Measurements from ENCODE around the gene OR4M1. TPM values are rescaled to one million over a fixed set of nuclear protein-coding genes. Genes with fewer than 3 reads are reported as not detected.
"Not testable (repeated sequence)": the region's sequence is repeated elsewhere in the genome, so short reads cannot be mapped to it uniquely, and the experiment has no call there.

OR4M1 gene
- not detected for total RNA-seq

- not testable (repeated sequence) for DNase-seq
Observed at GRCh38 chr14:19773204-19773603, at the start of gene OR4M1. TSS of gene OR4M1 (plus strand) at chr14:19773504. CDS start at chr14:19780323, 6,819 bp downstream.

DNA sequence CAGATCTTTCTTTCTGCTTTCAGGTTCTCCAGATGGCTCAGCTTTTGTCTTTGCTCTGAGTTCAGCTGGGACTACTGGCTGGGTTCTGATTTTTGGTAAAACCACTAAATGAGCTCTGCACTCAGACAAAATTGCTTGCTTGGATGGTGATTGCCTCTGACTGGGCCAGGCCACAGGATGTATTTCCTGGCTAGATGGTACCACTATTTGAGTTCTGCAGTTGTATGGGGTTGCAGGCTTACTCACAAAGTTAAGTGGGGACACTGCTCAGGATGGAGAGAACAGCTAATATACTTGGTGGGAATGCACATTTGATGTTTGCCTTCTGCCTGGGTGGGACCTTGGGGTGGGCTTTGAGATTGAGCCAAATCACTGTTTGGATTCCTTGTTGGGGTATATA lies 43.9 kb upstream of the OR4M1 start:
- DNase-seq: no peak

- DNase-seq: no peak
Observed at GRCh38 chr14:19729763-19730162, 43.5 kb upstream of the OR4M1 start.

DNA sequence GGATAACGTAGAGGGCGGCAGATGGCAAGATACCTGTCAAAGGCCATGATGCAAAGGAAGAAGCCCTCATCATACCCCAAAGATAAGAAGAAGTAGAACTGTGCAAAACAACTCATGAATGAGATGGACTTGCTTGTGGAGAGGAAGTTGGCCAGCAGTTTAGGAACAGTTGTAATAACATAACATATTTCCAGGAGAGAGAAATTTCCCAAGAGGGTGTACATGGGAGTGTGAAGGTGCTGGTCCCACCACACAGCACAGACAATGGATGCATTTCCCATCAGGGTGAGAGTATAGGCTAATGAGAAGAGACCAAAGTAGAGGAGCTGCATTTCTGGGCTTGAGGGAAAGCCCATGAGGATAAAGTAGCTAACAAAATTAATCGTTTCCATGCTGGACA lies 39.4 kb upstream of the OR4M1 start:
- DNase-seq: not testable (repeated sequence)

DNA sequence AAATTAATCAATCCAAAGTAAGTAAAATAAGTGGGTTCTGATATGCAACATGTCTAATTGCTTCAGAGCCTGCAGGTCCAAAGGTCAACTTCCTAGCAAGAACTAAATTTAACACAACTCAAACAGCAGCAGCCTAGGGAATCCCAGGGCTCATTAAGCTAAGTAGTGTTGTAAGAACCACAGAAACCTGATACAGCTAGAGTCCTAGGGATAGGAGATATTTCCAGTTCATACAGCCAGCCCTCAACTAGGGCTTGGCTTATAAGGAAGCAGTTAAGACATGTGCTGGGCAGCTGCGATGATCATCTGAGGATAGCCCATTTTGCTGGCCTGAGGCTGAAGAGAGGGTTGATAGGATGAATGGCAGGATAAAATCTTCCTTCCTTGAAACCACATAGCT lies 30.0 kb upstream of the OR4M1 start, which contains the start of gene OR4Q3:
TSS of gene OR4Q3 (plus strand) at position 316 of the 400 bp plus-strand sequence.
- DNase-seq: no peak

DNA sequence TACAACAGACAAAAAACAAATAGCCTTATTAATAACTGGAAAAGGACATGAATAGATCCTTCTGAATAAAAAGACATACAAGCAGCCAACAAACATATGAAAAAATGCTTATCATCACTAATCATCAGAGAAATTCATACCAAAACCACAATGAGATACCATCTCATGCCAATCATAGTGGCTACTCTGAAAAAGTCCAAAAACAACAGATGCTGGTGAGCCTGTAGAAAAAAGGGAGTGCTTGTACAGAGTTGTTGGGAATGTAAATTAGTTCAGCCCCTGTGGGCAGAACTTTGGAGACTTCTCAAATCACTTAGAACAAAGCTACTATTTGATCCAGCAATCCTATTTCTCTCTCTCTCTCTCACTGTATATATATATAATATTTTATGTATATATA lies 21.0 kb upstream of the OR4M1 start:
- not testable (repeated sequence) for DNase-seq

GRCh38 chr14:19754172-19754571 lies 19.1 kb upstream of the OR4M1 start:
- DNase-seq: no peak

GRCh38 chr14:19771491-19771890 lies 1.8 kb upstream of the OR4M1 start:
- not testable (repeated sequence) for DNase-seq

DNA sequence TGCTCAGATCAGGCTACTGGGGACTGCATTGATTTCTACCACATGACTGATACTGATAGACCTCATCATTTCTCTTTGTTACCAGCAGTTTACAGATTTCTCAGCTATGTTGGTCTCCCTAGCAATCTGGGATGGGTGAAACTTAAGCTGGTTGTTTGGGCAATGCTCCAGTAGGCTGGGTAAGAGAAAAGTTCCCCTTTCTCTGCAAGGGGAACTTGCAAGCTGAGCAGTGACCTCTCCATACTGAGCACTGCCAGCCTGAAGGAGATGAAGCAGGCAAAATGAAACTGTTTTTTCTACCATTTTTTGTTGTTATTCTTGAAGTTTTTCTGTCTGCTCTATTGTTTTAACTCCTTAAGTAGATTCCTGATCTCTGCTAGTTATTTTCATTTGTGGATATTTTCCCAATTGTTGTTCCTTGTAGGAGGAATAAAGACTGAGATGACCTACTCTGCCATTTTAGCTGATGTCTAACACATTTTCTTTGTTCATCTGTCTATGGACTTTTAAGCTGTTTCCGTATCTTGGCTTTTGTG lies 1.3 kb upstream of the OR4M1 start:
- no peak for DNase-seq

- not testable (repeated sequence) for DNase-seq
Observed at GRCh38 chr14:19772454-19772853, 850 bp upstream of the OR4M1 start.

DNA sequence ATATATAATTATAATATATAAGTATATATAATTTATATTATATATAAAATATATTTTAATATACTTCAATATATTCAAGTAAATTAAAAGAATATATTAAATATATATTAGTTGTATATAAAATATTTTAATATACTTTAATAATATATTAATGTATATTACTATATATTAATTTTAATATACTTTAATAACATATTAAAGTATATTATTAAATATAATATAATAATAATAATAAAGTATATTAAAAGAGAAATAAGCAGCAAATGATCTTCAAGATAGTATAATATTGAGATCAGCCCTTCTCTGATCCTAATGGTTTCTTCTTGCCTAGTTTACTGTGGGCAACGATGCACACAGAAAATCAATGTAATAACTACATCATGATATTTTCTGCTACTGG lies 2.3 kb downstream of the OR4M1 start:
- DNase-seq: no peak

GRCh38 chr14:19785848-19786247 lies 12.5 kb downstream of the OR4M1 start:
- not testable (repeated sequence) for DNase-seq

- not testable (repeated sequence) for DNase-seq
Observed at GRCh38 chr14:19787318-19787717, 14.0 kb downstream of the OR4M1 start.

GRCh38 chr14:19788150-19788549 lies 14.8 kb downstream of the OR4M1 start:
- DNase-seq: not testable (repeated sequence)

DNA sequence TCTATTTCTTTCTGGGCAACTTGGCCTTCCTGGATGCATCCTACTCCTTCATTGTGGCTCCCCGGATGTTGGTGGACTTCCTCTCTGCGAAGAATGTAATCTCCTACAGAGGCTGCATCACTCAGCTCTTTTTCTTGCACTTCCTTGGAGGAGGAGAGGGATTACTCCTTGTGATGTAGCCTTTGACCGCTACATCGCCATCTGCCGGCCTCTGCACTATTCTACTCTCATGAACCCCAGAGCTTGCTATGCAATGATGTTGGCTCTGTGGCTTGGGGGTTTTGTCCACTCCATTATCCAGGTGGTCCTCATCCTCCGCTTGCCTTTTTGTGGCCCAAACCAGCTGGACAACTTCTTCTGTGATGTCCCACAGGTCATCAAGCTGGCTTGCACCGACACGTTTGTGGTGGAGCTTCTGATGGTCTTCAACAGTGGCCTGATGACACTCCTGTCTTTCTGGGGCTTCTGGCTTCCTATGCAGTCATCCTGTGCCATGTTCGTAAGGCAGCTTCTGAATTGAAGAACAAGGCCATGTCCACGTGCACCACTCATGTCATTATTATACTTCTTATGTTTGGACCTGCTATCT lies 23.3 kb downstream of the OR4M1 start:
- not testable (repeated sequence) for DNase-seq

DNA sequence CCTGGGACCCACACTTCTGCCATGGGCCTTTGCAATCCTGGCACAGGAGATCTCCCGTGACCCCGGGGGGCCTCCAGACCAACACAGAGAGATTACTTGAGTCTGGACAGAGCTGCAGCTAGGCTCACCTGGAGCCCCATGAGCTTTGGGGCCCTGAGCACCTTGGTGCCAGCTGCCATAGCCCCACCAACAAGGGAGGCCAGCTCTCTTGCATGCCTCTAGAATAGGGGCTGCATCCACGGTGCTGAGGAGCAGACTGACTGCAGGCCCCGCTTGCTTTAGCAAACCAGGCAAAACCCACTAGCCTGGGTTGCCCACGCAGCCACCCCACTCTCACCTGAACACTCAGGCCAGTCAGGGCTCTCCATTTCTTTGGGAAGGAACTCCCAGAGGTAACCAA lies 26.6 kb downstream of the OR4M1 start:
- DNase-seq: no peak

- no peak for DNase-seq
Observed at GRCh38 chr14:19800282-19801117, 27.2 kb downstream of the OR4M1 start.

DNA sequence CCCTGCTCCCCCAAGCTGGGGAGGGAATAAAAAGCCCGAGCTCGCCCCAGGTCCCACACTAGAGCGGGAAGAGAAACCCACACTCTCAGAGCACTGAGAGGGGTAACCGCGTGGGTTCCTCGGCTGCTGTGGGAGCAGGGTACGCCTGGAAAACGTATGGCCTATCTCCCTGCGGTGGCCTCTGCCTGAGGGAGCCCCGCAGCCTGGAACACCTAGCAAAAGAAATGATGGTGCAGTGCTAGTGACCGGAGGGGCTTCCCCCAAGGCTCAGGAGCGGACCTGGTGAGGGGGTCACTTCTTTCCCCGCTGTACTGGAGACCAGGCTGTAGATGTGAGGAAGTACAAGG lies 27.8 kb downstream of the OR4M1 start:
- DNase-seq: no peak

- DNase-seq: not testable (repeated sequence)
Observed at GRCh38 chr14:19803470-19803869, 30.2 kb downstream of the OR4M1 start, which contains the start of gene OR4N2. TSS of gene OR4N2 (plus strand) at chr14:19803770. CDS start at chr14:19827449, 23,679 bp downstream.

- not testable (repeated sequence) for DNase-seq
Observed at GRCh38 chr14:19813171-19813920, 40.0 kb downstream of the OR4M1 start.

GRCh38 chr14:19819879-19820278 lies 46.6 kb downstream of the OR4M1 start:
- not testable (repeated sequence) for DNase-seq

- DNase-seq: not testable (repeated sequence)
Observed at GRCh38 chr14:19821016-19821415, 47.7 kb downstream of the OR4M1 start.

- DNase-seq: no peak
Observed at GRCh38 chr14:19823178-19823577, 49.9 kb downstream of the OR4M1 start.
